Activated CD8-positive, alpha-beta memory T cell treated with anti-CD3 and anti-CD28 coated beads for 36 hours (primary cell): ENCODE results near the gene IBA57. TPM values are rescaled to one million over a fixed set of nuclear protein-coding genes. Genes with fewer than 3 reads are reported as not detected.

Source experiments
- CTCF ChIA-PET: fragments of 350-600 bp; sonication (Branson Sonifier 250); formaldehyde crosslinking; loops from one replicate; lab custom pipeline; 2021; ENCODE audit warnings: antibody characterized with exemption; lab: Charles Lee
- POLR2A ChIA-PET: fragments of 350-600 bp; sonication (Branson Sonifier 250); formaldehyde crosslinking; loops from one replicate; lab custom pipeline; 2021; ENCODE audit warnings: antibody characterized with exemption; lab: Charles Lee
- total RNA-seq, 2 experiments: library from RNA; stranded (reverse); gene quantifications; one replicate each; pipeline ENCODE4 v1.2.3, GENCODE V29; 2021

IBA57 gene
- total RNA-seq, 2 experiments from 2014 or later = 12.6 to 16.3 TPM

DNA sequence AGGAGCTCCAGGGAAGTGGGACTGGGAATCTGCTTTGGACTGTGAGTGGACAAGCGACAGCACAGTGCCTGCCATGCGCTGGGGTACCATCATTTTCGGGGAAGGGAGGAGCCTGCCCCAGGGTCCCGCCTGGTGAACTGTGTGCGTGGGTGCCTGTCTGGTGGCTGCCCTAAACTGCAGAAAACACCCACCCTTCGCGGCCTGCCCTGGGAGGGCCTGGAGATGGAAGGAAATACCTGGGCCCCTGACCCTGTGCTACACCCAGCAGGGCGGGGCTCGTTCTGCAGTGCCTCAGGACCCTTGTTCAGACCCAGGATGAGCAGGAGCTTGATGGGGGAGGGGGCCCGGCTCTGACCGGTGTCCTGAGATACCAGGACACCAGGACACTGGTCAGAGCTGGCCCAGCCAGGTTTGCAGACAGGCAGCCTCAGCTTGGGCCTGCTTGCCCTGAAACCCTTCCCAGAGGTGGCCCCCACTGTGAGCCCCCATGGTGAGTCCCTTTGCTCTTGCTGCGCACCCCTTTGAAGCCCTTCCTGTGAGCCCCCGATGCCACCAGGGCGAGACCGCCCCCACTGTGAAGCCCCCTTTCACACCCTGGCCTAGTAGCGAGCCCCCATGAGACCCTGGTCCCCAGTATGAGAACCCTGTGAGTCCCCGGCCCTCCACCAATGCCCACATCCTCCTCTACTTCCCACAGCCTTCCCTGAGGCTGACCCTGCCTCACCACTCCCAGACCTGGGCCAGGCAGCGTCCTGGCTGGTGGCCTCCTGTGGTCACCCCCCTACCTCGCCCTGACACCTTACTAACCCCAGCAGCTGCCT, 13.3 kb upstream of the IBA57 start:
- ChIA-PET CTCF (interaction anchor here (0.7 to 1.4 kb wide), 2 partner anchors 10 to 28 kb away, joined by 4 read pairs; no protein-coding TSS in a partner anchor), POLR2A (interaction anchor here (1.0 to 1.3 kb wide), 2 partner anchors 13 to 61 kb away, joined by 3 read pairs; partner anchors contain the start of gene IBA57)

DNA sequence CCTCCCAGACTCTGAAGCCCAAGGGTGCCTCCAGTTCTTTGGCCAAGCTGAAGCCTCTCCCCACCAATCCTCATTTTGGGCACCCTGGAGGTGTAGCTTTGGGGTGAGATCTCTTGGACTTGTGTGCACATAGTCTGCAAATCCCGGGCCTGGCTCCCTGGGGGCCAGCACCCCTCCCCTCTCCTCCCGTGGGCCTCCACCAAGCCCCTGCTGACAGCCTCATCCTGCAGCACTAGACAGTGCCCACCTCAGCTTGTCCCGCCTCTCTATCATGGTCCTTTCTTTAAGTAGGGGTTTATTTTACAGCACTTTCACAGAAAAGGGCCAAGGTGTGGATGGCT, 12.7 kb upstream of the IBA57 start:
- ChIA-PET CTCF (interaction anchor here (0.7 to 1.4 kb wide), 2 partner anchors 11 to 27 kb away, joined by 4 read pairs; no protein-coding TSS in a partner anchor), POLR2A (interaction anchor here (1.3 kb wide), 1 partner anchor 62 kb away, joined by 3 read pairs; no protein-coding TSS in a partner anchor)

GRCh38 chr1:228154021-228154669, 11.5 kb upstream of the IBA57 start:
- ChIA-PET CTCF (interaction anchor here (0.9 to 1.5 kb wide), 2 partner anchors 11 to 23 kb away, joined by 3 to 4 read pairs; no protein-coding TSS in a partner anchor), POLR2A (no interaction called here)

- CTCF ChIA-PET = interaction anchor here (1.5 kb wide), 1 partner anchor 10 kb away, joined by 4 read pairs; no protein-coding TSS in a partner anchor
- POLR2A ChIA-PET = no interaction called here
These were observed 10.7 kb upstream of the IBA57 start for GRCh38 chr1:228154670-228155571.

- CTCF ChIA-PET = interaction anchor here (1.2 to 1.5 kb wide), 2 partner anchors 9 kb away, joined by 3 to 4 read pairs; partner anchors contain the start of gene IBA57
- POLR2A ChIA-PET = no interaction called here
These were observed 9.7 kb upstream of the IBA57 start for GRCh38 chr1:228155596-228156514.

DNA sequence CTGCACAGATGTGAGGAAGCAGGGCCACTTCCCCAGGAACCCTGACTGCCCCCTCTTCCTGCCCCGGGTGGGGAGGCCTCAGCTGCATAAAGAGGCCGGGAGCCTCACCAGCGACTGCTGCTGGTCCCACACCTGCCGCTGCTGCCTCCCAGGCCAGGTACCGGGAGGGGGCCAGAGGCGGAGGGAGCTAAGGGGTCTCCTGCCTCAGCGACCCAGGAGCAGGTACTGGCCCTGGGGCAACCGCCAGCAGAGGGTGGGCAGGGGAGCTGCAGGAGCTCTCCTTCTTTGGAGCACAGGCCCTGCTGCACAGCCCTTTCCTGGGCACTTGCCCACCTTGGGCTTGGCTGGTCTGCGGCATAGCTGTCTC, 9.1 kb upstream of the IBA57 start:
- ChIA-PET CTCF (interaction anchor here (1.2 kb wide), 1 partner anchor 9 kb away, joined by 3 read pairs; the partner anchor contains the start of gene IBA57), POLR2A (no interaction called here)

DNA sequence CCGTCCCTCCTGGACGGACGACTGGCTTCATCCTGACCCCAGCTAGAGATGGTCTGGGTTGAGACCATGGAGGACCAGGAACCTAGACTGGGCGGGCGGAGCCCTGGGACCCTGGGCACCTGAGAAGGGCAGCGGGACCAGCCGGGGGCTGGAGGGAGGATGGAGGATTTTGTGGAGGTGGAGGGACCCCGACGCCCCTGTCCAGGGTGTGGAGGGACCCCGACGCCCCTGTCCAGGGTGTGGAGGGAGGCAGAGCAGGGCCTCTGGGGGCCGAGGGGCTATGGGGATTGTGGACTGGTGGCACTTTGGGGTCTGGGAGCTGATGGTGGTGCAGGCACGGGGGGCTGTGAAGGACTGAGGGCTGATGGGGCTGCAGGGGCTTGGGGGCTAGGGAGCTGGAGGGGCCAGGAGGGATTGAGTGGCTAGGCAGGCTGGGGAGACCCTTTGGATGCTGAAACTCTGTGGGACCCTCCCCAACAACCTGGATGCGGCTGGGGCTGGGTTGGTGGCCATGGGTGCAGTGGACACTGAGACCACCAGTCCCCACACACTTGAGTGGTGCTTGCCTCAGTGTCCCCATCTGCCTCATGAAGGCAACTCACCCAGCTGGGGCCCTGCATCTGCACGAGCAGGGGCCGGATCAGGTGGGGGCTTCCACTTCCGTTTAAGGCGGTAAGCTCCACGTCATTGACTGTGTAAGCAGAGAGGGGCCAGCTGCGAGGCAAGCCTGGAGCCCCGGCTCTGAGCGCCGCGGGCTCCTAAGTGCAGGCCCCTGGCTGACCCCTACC, 8.5 kb upstream of the IBA57 start:
- CTCF ChIA-PET = interaction anchor here (1.2 kb wide), 1 partner anchor 8 kb away, joined by 3 read pairs; the partner anchor contains the start of gene IBA57
- POLR2A ChIA-PET = interaction anchor here (0.6 kb wide), 1 partner anchor 17 kb away, joined by 4 read pairs; the partner anchor contains the start of gene GUK1

GRCh38 chr1:228157729-228158126, 7.9 kb upstream of the IBA57 start:
- ChIA-PET CTCF (no interaction called here), POLR2A (no interaction called here)

DNA sequence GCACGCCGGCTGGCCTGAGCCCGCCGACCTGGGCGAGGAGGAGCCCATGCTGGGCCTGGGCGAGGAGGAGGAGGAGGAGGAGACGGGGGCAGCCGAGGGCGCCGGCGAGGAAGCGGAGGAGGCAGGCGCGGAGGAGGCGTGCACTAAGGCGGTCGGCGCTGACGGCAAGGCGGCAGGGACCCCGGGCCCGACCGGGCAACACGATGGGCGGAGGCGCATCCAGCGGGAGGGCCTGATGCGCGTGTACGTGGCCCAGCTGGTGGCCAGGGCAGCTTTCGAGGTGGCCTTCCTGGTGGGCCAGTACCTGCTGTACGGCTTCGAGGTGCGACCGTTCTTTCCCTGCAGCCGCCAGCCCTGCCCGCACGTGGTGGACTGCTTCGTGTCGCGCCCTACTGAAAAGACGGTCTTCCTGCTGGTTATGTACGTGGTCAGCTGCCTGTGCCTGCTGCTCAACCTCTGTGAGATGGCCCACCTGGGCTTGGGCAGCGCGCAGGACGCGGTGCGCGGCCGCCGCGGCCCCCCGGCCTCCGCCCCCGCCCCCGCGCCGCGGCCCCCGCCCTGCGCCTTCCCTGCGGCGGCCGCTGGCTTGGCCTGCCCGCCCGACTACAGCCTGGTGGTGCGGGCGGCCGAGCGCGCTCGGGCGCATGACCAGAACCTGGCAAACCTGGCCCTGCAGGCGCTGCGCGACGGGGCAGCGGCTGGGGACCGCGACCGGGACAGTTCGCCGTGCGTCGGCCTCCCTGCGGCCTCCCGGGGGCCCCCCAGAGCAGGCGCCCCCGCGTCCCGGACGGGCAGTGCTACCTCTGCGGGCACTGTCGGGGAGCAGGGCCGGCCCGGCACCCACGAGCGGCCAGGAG, 7.2 kb upstream of the IBA57 start:
- POLR2A ChIA-PET = no interaction called here
- CTCF ChIA-PET = no interaction called here

DNA sequence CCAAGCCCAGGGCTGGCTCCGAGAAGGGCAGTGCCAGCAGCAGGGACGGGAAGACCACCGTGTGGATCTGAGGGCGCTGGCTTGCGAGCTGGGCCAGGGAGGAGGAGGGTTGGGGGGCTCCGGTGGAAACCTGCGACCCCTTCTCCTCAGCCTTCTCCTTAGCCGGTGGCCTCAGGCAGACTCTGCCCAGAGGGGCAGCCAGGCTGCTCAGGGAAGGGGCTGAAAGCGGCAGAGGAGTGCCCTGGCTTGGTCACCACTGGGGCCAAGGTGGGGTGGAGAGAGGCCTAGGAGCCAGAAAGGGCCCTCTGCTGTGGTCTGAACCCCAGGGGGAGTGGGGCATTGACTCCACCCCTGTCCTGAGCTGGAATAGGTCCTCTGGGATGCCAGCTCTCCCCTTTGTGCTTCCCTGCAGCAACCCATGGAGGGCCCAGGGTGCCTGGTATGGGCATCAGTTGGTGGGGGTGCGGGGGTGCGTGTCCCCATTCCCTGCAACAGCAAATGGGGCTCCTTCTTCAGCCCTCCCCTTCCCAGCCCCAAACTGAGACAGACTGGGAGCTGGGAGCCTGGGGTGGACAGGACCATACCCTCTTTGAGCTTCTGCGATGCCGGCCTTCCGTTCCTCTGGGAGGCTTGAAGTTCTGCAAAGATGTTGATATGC, 6.5 kb upstream of the IBA57 start:
- POLR2A ChIA-PET = no interaction called here
- CTCF ChIA-PET = no interaction called here

- ChIA-PET POLR2A (no interaction called here), CTCF (no interaction called here)
These were observed 5.3 kb upstream of the IBA57 start for GRCh38 chr1:228160201-228160761.

DNA sequence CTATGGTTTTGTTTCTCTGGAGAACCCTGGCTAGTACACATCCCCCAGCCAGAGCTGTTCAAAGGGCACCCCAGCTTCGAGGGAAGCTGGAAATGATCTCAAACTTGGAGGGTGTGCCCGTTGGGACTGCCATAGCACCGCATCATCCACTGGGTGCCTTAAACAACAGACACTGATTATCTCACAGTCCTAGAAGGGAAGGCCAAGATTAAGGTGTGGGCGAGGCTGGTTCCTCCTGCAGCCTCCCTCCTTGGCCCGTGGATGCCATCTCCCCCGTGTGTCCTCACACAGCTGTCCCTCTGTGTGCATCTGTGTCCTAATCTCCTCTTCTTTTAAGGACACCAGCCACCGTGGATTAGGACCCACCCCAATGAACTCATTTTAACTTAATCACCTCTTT, 4.2 kb upstream of the IBA57 start:
- ChIA-PET CTCF (no interaction called here), POLR2A (interaction anchor here (1.5 kb wide), 1 partner anchor 18 kb away, joined by 3 read pairs; no protein-coding TSS in a partner anchor)

DNA sequence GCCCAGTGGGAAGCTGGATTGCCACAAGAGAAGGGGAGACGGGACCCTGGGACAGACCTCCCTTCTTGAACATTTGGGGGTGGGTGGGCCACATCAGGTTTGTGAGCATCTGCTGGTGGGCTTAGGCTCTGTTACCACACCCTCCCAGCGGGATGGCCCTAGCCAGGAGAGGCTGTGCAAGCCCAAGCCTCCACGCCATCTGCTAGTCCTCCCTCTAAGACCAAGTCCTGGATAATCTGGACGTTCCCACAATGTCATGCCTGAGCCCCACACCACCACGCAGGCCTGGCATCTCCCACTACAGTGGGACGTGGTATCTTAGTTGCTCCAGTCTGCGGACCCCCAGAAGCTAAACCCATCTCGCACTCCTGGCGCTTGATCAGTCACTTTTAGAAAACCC, 3.7 kb upstream of the IBA57 start:
- POLR2A ChIA-PET = interaction anchor here (0.6 to 1.5 kb wide), 2 partner anchors 19 to 68 kb away, joined by 3 read pairs; no protein-coding TSS in a partner anchor
- CTCF ChIA-PET = no interaction called here

DNA sequence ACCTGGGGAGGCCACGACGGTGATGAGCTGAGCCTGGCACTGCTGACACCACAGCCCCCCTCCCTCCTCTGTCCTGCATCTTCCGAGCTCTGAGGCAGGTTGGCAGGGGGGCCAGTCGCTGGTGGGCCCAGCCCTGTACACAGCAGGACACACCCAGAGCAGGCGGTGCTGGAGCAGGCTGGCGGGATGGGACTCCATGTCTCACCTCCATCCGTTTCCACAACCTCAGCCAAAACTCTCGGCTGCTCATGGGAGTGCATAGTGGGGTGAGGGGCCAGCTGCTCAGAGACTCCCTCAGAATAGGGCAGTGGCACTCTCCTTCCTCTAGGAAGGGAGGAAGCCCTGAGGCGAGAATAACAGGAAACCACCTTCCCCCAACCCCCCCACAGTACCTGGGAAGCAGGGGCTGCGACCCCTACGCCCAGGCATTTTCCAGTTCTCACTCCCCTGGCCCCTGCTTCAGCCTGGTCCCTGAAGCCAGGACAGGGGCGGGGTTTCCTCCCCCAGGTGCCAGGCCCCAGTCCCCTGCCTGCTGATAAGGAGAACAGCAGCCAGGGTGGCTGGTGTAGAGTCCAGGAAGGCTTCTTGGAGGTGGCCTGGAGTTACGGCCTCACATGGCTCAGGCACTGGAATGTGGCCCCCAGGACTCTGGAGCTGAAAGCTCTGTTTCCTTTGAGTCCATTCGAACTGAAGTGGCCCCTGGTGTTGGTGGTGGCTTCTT, 3.2 kb upstream of the IBA57 start:
- CTCF ChIA-PET = no interaction called here
- POLR2A ChIA-PET = interaction anchor here (0.6 to 1.5 kb wide), 2 partner anchors 19 to 69 kb away, joined by 3 read pairs; no protein-coding TSS in a partner anchor
